Measurements from ENCODE around the gene IZUMO4. TPM values are rescaled to one million over a fixed set of nuclear protein-coding genes. Genes with fewer than 3 reads are reported as not detected.

The IZUMO4 gene
- total RNA-seq, 4 donors from 2014 or later = 0.93 to 1.4 TPM; not detected in 2

- Histone ChIP-seq H3K4me1 (peaks cover 0 to 17% of the 10 kb centered on the region in 2 donors), H3K4me3 (no peak overlapping the region), H3K27me3 (no peaks in the 10 kb centered on the region), H3K27ac (peak overlapping the region in 2 of 4 donors; percentile 80 to 86), H3K36me3 (peaks cover 0 to 12% of the 10 kb centered on the region in 2 donors), H3K9me3 (no peaks in the 10 kb centered on the region)
- in situ Hi-C loops (cut with MboI; ENCODE audit: low sequenced_read_pairs in 4 of 4) = no loop called here
- no peak for ATAC-seq
- DNase-seq = no peak
- TF ChIP-seq CTCF (IDR thresholded peaks at IDR 0.05 in 4 of 5, conservative IDR thresholded peaks at IDR 0.05 in 1 of 5) (no peak), POLR2A (IDR thresholded peaks at IDR 0.05) (no peak)
- intact Hi-C loops (cut with DNase I; ENCODE audit: low total_unique reads) = no loop called here
Observed at GRCh38 chr19:2139385-2140137, 42.8 kb downstream of the IZUMO4 start.

GRCh38 chr19:2140138-2140569, 43.4 kb downstream of the IZUMO4 start:
- peaks cover 0 to 12% of the 10 kb centered on the region in 2 donors for H3K36me3 ChIP-seq
- H3K27ac ChIP-seq = no peak overlapping the region
- no peak overlapping the region for H3K4me3 ChIP-seq
- DNase-seq (no peak), ATAC-seq (no peak)
- no peaks in the 10 kb centered on the region for H3K27me3 ChIP-seq
- TF ChIP-seq POLR2A (IDR thresholded peaks at IDR 0.05) (no peak), CTCF (IDR thresholded peaks at IDR 0.05 in 4 of 5, conservative IDR thresholded peaks at IDR 0.05 in 1 of 5) (no peak)
- in situ Hi-C loops (cut with MboI; ENCODE audit: low sequenced_read_pairs in 4 of 4) (no loop called here), intact Hi-C loops (cut with DNase I; ENCODE audit: low total_unique reads) (no loop called here)
- peaks cover 2 to 17% of the 10 kb centered on the region in 2 donors for H3K4me1 ChIP-seq
- no peaks in the 10 kb centered on the region for H3K9me3 ChIP-seq

GRCh38 chr19:2142173-2142829, 45.6 kb downstream of the IZUMO4 start:
- no peak overlapping the region for H3K4me3 ChIP-seq
- H3K27ac ChIP-seq = no peak overlapping the region
- TF ChIP-seq POLR2A (IDR thresholded peaks at IDR 0.05) (no peak), CTCF (IDR thresholded peaks at IDR 0.05 in 4 of 5, conservative IDR thresholded peaks at IDR 0.05 in 1 of 5) (no peak)
- in situ Hi-C loops (cut with MboI; ENCODE audit: low sequenced_read_pairs in 4 of 4) = no loop called here
- no peaks in the 10 kb centered on the region for H3K36me3 ChIP-seq
- ATAC-seq = no peak
- no peak for DNase-seq
- no peaks in the 10 kb centered on the region for H3K9me3 ChIP-seq
- intact Hi-C loops (cut with DNase I; ENCODE audit: low total_unique reads) = no loop called here
- H3K4me1 ChIP-seq = peaks cover 19 to 24% of the 10 kb centered on the region in 2 donors
- H3K27me3 ChIP-seq = no peaks in the 10 kb centered on the region

GRCh38 chr19:2144190-2144589, 47.5 kb downstream of the IZUMO4 start:
- in situ Hi-C loops (cut with MboI; ENCODE audit: low sequenced_read_pairs in 4 of 4) = no loop called here
- H3K27me3 ChIP-seq = no peaks in the 10 kb centered on the region
- no peaks in the 10 kb centered on the region for H3K9me3 ChIP-seq
- no peak overlapping the region for H3K4me3 ChIP-seq
- no peak overlapping the region for H3K27ac ChIP-seq
- TF ChIP-seq POLR2A (IDR thresholded peaks at IDR 0.05) = no peak
- no peak for TF ChIP-seq CTCF (IDR thresholded peaks at IDR 0.05 in 4 of 5, conservative IDR thresholded peaks at IDR 0.05 in 1 of 5)
- DNase-seq = no peak
- intact Hi-C loops (cut with DNase I; ENCODE audit: low total_unique reads) = no loop called here
- peaks cover 19 to 32% of the 10 kb centered on the region in 2 donors for H3K4me1 ChIP-seq
- no peaks in the 10 kb centered on the region for H3K36me3 ChIP-seq
- no peak for ATAC-seq

Measured in gastrocnemius medialis (tissue), 4 donors.